ENCODE measurements around the gene RHEB. TPM values are rescaled to one million over a fixed set of nuclear protein-coding genes. Genes with fewer than 3 reads are reported as not detected.

RHEB gene
- total and polyA plus RNA-seq, 2 donors (not counting 1 experiment from before 2014, with no cell fraction given), result 9.3 to 40.3 TPM

DNA sequence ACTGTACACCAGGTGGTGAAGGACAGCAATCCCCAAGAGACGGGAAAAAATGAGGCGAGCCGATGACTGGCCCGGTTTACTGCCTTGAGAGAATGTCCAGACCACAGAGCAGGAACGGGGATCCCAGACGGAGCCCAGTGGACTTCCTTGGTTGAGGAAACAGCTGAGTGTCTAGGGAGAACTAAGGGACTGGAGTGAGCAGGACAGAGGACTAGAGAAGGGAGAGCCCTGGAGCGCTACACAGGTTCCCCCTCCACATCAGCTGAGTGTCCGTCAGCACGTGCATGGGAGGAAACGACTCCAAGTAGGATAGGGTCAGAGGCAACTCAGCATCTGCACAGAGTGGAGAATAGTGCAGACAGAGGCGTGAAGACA is 102.8 kb downstream of the RHEB start:
- WGBS (ENCODE audit: insufficient coverage), result 91% methylated on average over 10 of the region's 11 CpGs
- peaks cover under 1% of the 10 kb centered on the region for H3K4me1 Mint-ChIP-seq
- TF ChIP-seq EZH2 (IDR thresholded peaks at IDR 0.05; ENCODE audit: borderline replicate concordance, insufficient read depth, low read depth, low read length, poor library complexity, severe bottlenecking), result no peak
- TF ChIP-seq, protein P1, sequence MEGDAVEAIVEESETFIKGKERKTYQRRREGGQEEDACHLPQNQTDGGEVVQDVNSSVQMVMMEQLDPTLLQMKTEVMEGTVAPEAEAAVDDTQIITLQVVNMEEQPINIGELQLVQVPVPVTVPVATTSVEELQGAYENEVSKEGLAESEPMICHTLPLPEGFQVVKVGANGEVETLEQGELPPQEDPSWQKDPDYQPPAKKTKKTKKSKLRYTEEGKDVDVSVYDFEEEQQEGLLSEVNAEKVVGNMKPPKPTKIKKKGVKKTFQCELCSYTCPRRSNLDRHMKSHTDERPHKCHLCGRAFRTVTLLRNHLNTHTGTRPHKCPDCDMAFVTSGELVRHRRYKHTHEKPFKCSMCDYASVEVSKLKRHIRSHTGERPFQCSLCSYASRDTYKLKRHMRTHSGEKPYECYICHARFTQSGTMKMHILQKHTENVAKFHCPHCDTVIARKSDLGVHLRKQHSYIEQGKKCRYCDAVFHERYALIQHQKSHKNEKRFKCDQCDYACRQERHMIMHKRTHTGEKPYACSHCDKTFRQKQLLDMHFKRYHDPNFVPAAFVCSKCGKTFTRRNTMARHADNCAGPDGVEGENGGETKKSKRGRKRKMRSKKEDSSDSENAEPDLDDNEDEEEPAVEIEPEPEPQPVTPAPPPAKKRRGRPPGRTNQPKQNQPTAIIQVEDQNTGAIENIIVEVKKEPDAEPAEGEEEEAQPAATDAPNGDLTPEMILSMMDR (IDR thresholded peaks at IDR 0.05), result no peak
- peaks cover 39% of the 10 kb centered on the region for H3K27me3 Mint-ChIP-seq
- Histone ChIP-seq H3K79me2 (ENCODE audit: control insufficient read depth, insufficient read depth, low read length) (no peaks in the 10 kb centered on the region), H3K27me3 (replicated peaks in 1 of 4; ENCODE audit: control extremely low read depth in 1 of 4, control insufficient read depth in 3 of 4, insufficient read depth in 4 of 4, low read length in 3 of 4) (peaks cover 0 to 18% (median 5%) of the 10 kb centered on the region in 4 experiments), H3K4me2 (replicated peaks; ENCODE audit: low read depth, low read length, poor library complexity, severe bottlenecking) (no peak overlapping the region), H3K9ac (ENCODE audit: low read length) (no peak overlapping the region), H4K20me1 (ENCODE audit: control insufficient read depth, insufficient read depth, low read length, poor library complexity, severe bottlenecking) (no peaks in the 10 kb centered on the region), H3K4me3 (ENCODE audit: control extremely low read depth in 1 of 5, extremely low read depth in 1 of 5, insufficient read depth in 1 of 5, low read depth in 2 of 5, low read length in 4 of 5) (no peak overlapping the region), H3K4me1 (ENCODE audit: control insufficient read depth in 2 of 2, insufficient read depth in 2 of 2, low read length in 2 of 2) (no peaks in the 10 kb centered on the region), H3K9me3 (ENCODE audit: control extremely low read depth in 1 of 3, control insufficient read depth in 2 of 3, insufficient read depth in 1 of 3, low read length in 2 of 3) (peaks cover 2 to 26% (median 13%) of the 10 kb centered on the region in 3 donors), H3K36me3 (replicated peaks in 1 of 2; ENCODE audit: control extremely low read depth in 1 of 2, control insufficient read depth in 1 of 2, extremely low read depth in 1 of 2, insufficient read depth in 2 of 2, low read length in 1 of 2) (no peaks in the 10 kb centered on the region), H3K27ac (ENCODE audit: low read length in 2 of 2) (no peak overlapping the region), H2AFZ (ENCODE audit: insufficient read depth, low read depth, low read length, poor library complexity, severe bottlenecking) (no peak overlapping the region)
- peaks cover 8% of the 10 kb centered on the region for H3K9me3 Mint-ChIP-seq (ENCODE audit: insufficient read depth)
- no peak overlapping the region for H3K27ac Mint-ChIP-seq
- DNase-seq, result no peak
- CTCF ChIA-PET, result no interaction called here
- POLR2A ChIA-PET, result no interaction called here
- ATAC-seq (ENCODE audit: low read depth), result no peak
- no peak overlapping the region for H3K4me3 Mint-ChIP-seq
- intact Hi-C loops (cut with micrococcal nuclease), result no loop called here

DNA sequence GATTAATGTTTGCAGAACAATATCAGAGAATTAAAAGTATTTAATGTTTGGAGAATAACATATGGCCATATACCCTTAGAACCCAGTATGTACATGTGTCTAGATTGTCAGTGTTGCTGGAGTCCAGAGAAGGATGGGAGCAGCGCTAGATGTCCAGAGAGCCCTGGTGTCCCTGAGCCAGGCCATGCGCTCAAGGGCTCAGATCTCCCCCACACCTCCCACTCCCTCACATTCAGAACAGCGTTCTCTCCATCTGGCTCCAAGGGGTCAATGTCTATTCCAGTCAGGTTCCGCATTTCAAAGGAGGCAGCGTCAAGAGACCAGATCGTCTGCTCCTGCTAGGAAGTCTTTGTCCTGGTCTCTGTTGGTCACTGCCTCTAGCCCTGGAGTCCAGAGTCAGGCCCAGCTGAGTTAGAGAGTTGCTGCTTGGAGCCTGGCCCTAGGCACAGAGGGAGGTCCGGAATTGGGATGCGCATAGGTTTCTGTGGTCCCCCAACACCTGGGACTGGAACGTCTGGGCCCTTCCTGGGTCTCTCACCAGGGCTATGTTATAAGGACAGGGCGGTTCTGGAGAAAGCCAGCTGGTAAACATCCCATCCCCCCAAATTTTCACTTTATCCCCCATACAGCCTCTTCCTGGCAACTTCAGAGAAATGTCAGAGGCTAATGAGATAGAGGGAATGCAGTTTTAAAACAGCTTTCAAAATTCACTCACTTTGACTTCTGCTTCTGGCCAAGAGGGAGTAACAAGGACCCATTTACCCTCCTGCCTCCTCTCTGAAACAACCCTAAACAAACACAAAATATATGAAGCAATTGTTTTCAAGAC is 103.4 kb downstream of the RHEB start:
- H3K9ac ChIP-seq (ENCODE audit: low read length), result no peak overlapping the region
- no peak overlapping the region for H3K4me2 ChIP-seq (replicated peaks; ENCODE audit: low read depth, low read length, poor library complexity, severe bottlenecking)
- CTCF ChIA-PET, result no interaction called here
- POLR2A ChIA-PET, result no interaction called here
- ATAC-seq (ENCODE audit: low read depth) (no peak), DNase-seq (no peak)
- no peaks in the 10 kb centered on the region for H4K20me1 ChIP-seq (ENCODE audit: control insufficient read depth, insufficient read depth, low read length, poor library complexity, severe bottlenecking)
- Mint-ChIP-seq H3K4me1 (peaks cover 7% of the 10 kb centered on the region), H3K27me3 (peaks cover 45% of the 10 kb centered on the region), H3K27ac (no peak overlapping the region), H3K9me3 (ENCODE audit: insufficient read depth) (peaks cover 7% of the 10 kb centered on the region), H3K4me3 (no peak overlapping the region)
- no peak overlapping the region for H3K4me3 ChIP-seq (ENCODE audit: control extremely low read depth in 1 of 5, extremely low read depth in 1 of 5, insufficient read depth in 1 of 5, low read depth in 2 of 5, low read length in 4 of 5)
- H3K9me3 ChIP-seq (ENCODE audit: control extremely low read depth in 1 of 3, control insufficient read depth in 2 of 3, insufficient read depth in 1 of 3, low read length in 2 of 3), result peaks cover 2 to 25% (median 8%) of the 10 kb centered on the region in 3 donors
- intact Hi-C loops (cut with micrococcal nuclease), result no loop called here
- H3K4me1 ChIP-seq (ENCODE audit: control insufficient read depth in 2 of 2, insufficient read depth in 2 of 2, low read length in 2 of 2), result peaks cover 4% of the 10 kb centered on the region in 2 donors
- TF ChIP-seq, protein P1 (IDR thresholded peaks at IDR 0.05), result no peak
- no peak for TF ChIP-seq EZH2 (IDR thresholded peaks at IDR 0.05; ENCODE audit: borderline replicate concordance, insufficient read depth, low read depth, low read length, poor library complexity, severe bottlenecking)
- no peak overlapping the region for H2AFZ ChIP-seq (ENCODE audit: insufficient read depth, low read depth, low read length, poor library complexity, severe bottlenecking)
- H3K36me3 ChIP-seq (replicated peaks in 1 of 2; ENCODE audit: control extremely low read depth in 1 of 2, control insufficient read depth in 1 of 2, extremely low read depth in 1 of 2, insufficient read depth in 2 of 2, low read length in 1 of 2), result no peaks in the 10 kb centered on the region
- peaks cover 0 to 24% (median 7%) of the 10 kb centered on the region in 4 experiments for H3K27me3 ChIP-seq (replicated peaks in 1 of 4; ENCODE audit: control extremely low read depth in 1 of 4, control insufficient read depth in 3 of 4, insufficient read depth in 4 of 4, low read length in 3 of 4)
- WGBS (ENCODE audit: insufficient coverage), result 91% methylated on average over 9 of the region's 10 CpGs
- no peaks in the 10 kb centered on the region for H3K79me2 ChIP-seq (ENCODE audit: control insufficient read depth, insufficient read depth, low read length)
- no peak overlapping the region for H3K27ac ChIP-seq (ENCODE audit: low read length in 2 of 2)
